ENCODE measurements around the gene USP34. TPM values are rescaled to one million over a fixed set of nuclear protein-coding genes. Genes with fewer than 3 reads are reported as not detected.

Gene USP34
- total and polyA plus RNA-seq, 2 experiments from 2014 or later: 36.8 to 125 TPM

- Histone ChIP-seq H3K4me1 (ENCODE audit: insufficient read depth) (no peaks in the 10 kb centered on the region), H3K4me2 (no peak overlapping the region), H3K4me3 (no peak overlapping the region), H4K20me1 (ENCODE audit: insufficient read depth, poor library complexity, severe bottlenecking) (no peaks in the 10 kb centered on the region), H3K27me3 (no peaks in the 10 kb centered on the region), H3K79me2 (no peaks in the 10 kb centered on the region), H3K27ac (no peak overlapping the region), H2AFZ (no peak overlapping the region), H3K36me3 (replicated peaks; ENCODE audit: insufficient read depth, low read depth) (no peaks in the 10 kb centered on the region), H3K9me2 (replicated peaks; ENCODE audit: insufficient read depth) (no peaks in the 10 kb centered on the region), H3K9me3 (ENCODE audit: low read depth) (no peaks in the 10 kb centered on the region)
- WGBS (ENCODE audit: low lambda C conversion rate, missing lambda C conversion rate): 97% methylated on average over 5 of the region's 5 CpGs
- DNase-seq (ENCODE audit: low spot score): no peak
- TF ChIP-seq EZH2phosphoT487 (IDR thresholded peaks at IDR 0.05; ENCODE audit: low read depth, severe bottlenecking, unreplicated experiment) (no peak), EZH2 (IDR thresholded peaks at IDR 0.05; ENCODE audit: borderline replicate concordance) (no peak), CTCF (IDR thresholded peaks at IDR 0.05; ENCODE audit: poor library complexity) (no peak)
Observed at GRCh38 chr2:61221819-61222218, 249.1 kb downstream of the USP34 start.

DNA sequence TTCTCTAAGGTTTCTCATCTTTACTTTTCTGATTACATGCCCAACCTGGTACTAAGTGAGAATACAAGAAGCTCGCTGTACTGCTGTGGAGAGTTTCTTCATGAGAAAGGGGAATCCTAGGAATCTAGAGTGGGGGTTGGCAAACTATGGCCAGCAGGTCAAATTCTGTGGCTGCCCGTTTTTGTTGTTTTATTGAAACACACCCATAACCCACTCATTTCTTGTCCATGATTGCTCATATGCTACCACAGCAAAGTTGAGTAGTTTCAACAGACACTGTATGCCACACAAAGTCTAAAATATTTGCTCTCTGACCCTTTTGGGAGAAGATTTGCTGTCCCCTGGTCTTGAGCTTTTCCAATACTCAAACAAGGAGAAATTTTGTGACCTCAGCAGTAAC is 250.1 kb downstream of the USP34 start:
- Histone ChIP-seq H3K36me3 (replicated peaks; ENCODE audit: insufficient read depth, low read depth) (no peaks in the 10 kb centered on the region), H3K27ac (no peak overlapping the region), H2AFZ (no peak overlapping the region), H3K27me3 (no peaks in the 10 kb centered on the region), H3K4me2 (no peak overlapping the region), H3K4me3 (no peak overlapping the region), H4K20me1 (ENCODE audit: insufficient read depth, poor library complexity, severe bottlenecking) (no peaks in the 10 kb centered on the region), H3K79me2 (no peaks in the 10 kb centered on the region), H3K9me2 (replicated peaks; ENCODE audit: insufficient read depth) (no peaks in the 10 kb centered on the region), H3K9me3 (ENCODE audit: low read depth) (no peaks in the 10 kb centered on the region), H3K4me1 (ENCODE audit: insufficient read depth) (no peaks in the 10 kb centered on the region)
- no peak for DNase-seq (ENCODE audit: low spot score)
- 96% methylated on average over 2 of the region's 2 CpGs for WGBS (ENCODE audit: low lambda C conversion rate, missing lambda C conversion rate)
- TF ChIP-seq EZH2phosphoT487 (IDR thresholded peaks at IDR 0.05; ENCODE audit: low read depth, severe bottlenecking, unreplicated experiment): no peak
- TF ChIP-seq CTCF (IDR thresholded peaks at IDR 0.05; ENCODE audit: poor library complexity): no peak
- no peak for TF ChIP-seq EZH2 (IDR thresholded peaks at IDR 0.05; ENCODE audit: borderline replicate concordance)

DNA sequence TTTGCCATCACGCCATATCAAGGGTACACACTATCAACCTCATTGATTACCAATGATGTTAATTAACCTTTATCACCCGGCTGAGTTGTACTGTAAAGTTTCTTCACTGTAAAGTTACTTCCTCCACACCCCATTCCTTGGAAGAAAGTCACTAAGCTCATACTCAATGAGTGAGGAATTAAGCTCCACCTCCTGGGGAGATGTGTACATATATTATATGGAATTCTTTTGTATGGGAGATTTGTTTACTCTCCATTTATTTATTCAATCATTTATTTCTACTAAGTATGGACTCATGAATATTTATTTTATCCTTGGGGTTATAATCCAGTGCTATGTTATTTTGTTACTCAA is 252.1 kb downstream of the USP34 start:
- Histone ChIP-seq H3K4me2 (no peak overlapping the region), H2AFZ (no peak overlapping the region), H3K9me2 (replicated peaks; ENCODE audit: insufficient read depth) (no peaks in the 10 kb centered on the region), H3K4me1 (ENCODE audit: insufficient read depth) (no peaks in the 10 kb centered on the region), H3K27me3 (no peaks in the 10 kb centered on the region), H3K36me3 (replicated peaks; ENCODE audit: insufficient read depth, low read depth) (no peaks in the 10 kb centered on the region), H3K9me3 (ENCODE audit: low read depth) (no peaks in the 10 kb centered on the region), H4K20me1 (ENCODE audit: insufficient read depth, poor library complexity, severe bottlenecking) (no peaks in the 10 kb centered on the region), H3K27ac (peak overlapping the region; percentile 65), H3K4me3 (no peak overlapping the region), H3K79me2 (no peaks in the 10 kb centered on the region)
- WGBS (ENCODE audit: low lambda C conversion rate, missing lambda C conversion rate): 84% methylated on average over 2 of the region's 2 CpGs
- DNase-seq (ENCODE audit: low spot score): peak; percentile 11
- TF ChIP-seq EZH2phosphoT487 (IDR thresholded peaks at IDR 0.05; ENCODE audit: low read depth, severe bottlenecking, unreplicated experiment): no peak
- TF ChIP-seq EZH2 (IDR thresholded peaks at IDR 0.05; ENCODE audit: borderline replicate concordance): no peak
- no peak for TF ChIP-seq CTCF (IDR thresholded peaks at IDR 0.05; ENCODE audit: poor library complexity)

Data from hepatocyte (in vitro differentiated cells).